Left ventricle myocardium inferior (tissue), 1 donor: ENCODE measurements around the gene FGF11. TPM values are rescaled to one million over a fixed set of nuclear protein-coding genes. Genes with fewer than 3 reads are reported as not detected.

ENCODE experiments used
- DNase-seq: peaks from one replicate; pipeline ENCODE4 v3.0.0-alpha.2; 2020
- H3K27ac ChIP-seq: fragments of 200-600 bp; replicated peaks from 2 replicates; pipeline ENCODE4 v1.8.0; 2021
- H3K27me3 ChIP-seq: fragments of 200-600 bp; 2 replicates; pipeline ENCODE4 v1.8.0; 2021; ENCODE audit warnings: low read depth
- H3K36me3 ChIP-seq: fragments of 200-600 bp; 2 replicates; pipeline ENCODE4 v1.8.0; 2021
- H3K4me1 ChIP-seq: fragments of 200-600 bp; 2 replicates; pipeline ENCODE4 v1.8.0; 2021
- H3K4me3 ChIP-seq: fragments of 200-600 bp; 2 replicates; pipeline ENCODE4 v1.8.0; 2021; ENCODE audit warnings: mild to moderate bottlenecking, moderate library complexity
- H3K9me3 ChIP-seq: fragments of 200-600 bp; replicated peaks from 2 replicates; pipeline ENCODE4 v1.8.0; 2021
- CTCF ChIP-seq: fragments of 200-600 bp; IDR thresholded peaks from 2 replicates; pipeline ENCODE4 v1.8.0; 2021; ENCODE audit warnings: antibody characterized with exemption, mild to moderate bottlenecking, borderline replicate concordance
- intact Hi-C: fragments of 100-400 bp; cut with micrococcal nuclease; formaldehyde crosslinking; loops from one replicate; pipeline ENCODE4 v1.11.0; 2022
- total RNA-seq: library from RNA; stranded (reverse); fragmentation: NEBNext Ultra II Directional; extraction: Animal tissue kit (Norgen Biotek cat#: 25700); gene quantifications from one replicate; pipeline ENCODE4 v1.2.1, GENCODE V29; 2021
- donor health status: DM: no; HTN: yes; CAD: no; lungs with severe emphysema.

Gene FGF11
- total RNA-seq, 1 donor from 2014 or later, result 6.5 TPM

DNA sequence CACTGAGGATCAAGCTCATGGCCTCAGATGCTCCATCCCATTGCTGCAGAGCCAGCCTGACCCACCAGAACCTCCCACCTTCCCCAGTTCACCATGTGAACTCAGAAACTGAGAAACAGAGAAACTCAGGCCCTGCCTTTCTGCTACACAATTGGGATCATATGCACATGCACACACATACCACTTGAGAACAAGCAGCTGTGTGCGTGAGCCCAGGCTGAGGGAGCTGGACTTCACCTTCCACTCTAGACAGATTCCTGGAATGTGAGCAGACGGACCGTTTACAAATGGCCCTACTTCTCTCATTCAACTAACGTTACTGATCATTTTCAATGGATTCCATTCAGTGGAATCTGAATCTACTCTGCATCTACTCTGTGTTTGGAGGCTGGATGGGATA is 15.6 kb upstream of the FGF11 start:
- no peaks in the 10 kb centered on the region for H3K27me3 ChIP-seq
- H3K9me3 ChIP-seq, result no peaks in the 10 kb centered on the region
- intact Hi-C loops, result no loop called here
- no peak overlapping the region for H3K27ac ChIP-seq
- no peaks in the 10 kb centered on the region for H3K4me1 ChIP-seq
- no peak for TF ChIP-seq CTCF
- H3K36me3 ChIP-seq, result no peaks in the 10 kb centered on the region
- no peak for DNase-seq
- no peak overlapping the region for H3K4me3 ChIP-seq

- DNase-seq, result no peak
- no peak within 1 kb of the TSS for H3K27ac ChIP-seq
- no peak within 1 kb of the TSS for H3K4me3 ChIP-seq
- H3K36me3 ChIP-seq, result no peaks in the 10 kb centered on the region
- no peaks in the 10 kb centered on the region for H3K27me3 ChIP-seq
- no peaks in the 10 kb centered on the region for H3K4me1 ChIP-seq
- no peaks in the 10 kb centered on the region for H3K9me3 ChIP-seq
- intact Hi-C loops, result no loop called here
- TF ChIP-seq CTCF, result no peak
These were observed 14.0 kb upstream of the FGF11 start, which contains the start of gene SPEM2 for GRCh38 chr17:7425316-7425715. Gene SPEM2, plus strand, starts transcription at chr17:7425616. Its CDS starts 73 bp downstream, at chr17:7425689.

- Histone ChIP-seq H3K27me3 (no peaks in the 10 kb centered on the region), H3K27ac (no peak overlapping the region), H3K9me3 (no peaks in the 10 kb centered on the region), H3K36me3 (no peaks in the 10 kb centered on the region), H3K4me3 (no peak overlapping the region), H3K4me1 (no peaks in the 10 kb centered on the region)
- no peak for DNase-seq
- intact Hi-C loops, result no loop called here
- TF ChIP-seq CTCF, result no peak
These were observed 13.6 kb upstream of the FGF11 start for GRCh38 chr17:7425756-7426155.

- Histone ChIP-seq H3K36me3 (no peaks in the 10 kb centered on the region), H3K27ac (no peak overlapping the region), H3K4me3 (no peak overlapping the region), H3K4me1 (no peaks in the 10 kb centered on the region), H3K9me3 (no peaks in the 10 kb centered on the region), H3K27me3 (no peaks in the 10 kb centered on the region)
- no peak for DNase-seq
- TF ChIP-seq CTCF, result no peak
- intact Hi-C loops, result no loop called here
These were observed 13.0 kb upstream of the FGF11 start for GRCh38 chr17:7426203-7426863.

DNA sequence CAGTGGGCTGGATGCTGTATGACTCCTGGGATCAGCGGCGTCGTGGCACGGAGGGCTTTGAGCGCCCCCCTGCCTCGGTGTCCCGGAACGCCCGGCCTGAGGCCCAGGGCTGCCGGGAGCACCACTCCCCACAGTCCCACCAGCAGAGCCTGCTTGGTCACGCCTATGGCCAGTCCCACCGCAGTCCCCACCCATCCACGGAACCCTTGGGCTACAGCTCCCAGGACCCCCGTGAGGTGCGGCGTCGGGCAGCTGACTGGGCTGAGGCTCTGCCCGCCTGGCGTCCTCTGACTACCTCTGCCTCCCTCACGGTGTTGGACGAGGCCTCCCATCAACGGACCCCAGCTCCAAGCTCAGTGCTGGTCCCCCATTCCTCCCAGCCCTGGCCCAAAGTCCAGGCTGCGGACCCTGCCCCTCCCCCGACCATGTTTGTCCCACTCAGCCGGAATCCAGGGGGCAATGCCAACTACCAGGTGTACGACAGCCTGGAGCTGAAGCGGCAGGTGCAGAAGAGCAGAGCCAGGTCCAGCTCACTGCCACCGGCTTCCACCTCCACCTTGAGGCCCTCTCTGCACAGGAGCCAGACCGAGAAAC is 12.3 kb upstream of the FGF11 start:
- Histone ChIP-seq H3K27me3 (no peaks in the 10 kb centered on the region), H3K9me3 (no peaks in the 10 kb centered on the region), H3K4me1 (no peaks in the 10 kb centered on the region), H3K27ac (no peak overlapping the region), H3K36me3 (no peaks in the 10 kb centered on the region), H3K4me3 (no peak overlapping the region)
- DNase-seq, result no peak
- intact Hi-C loops, result no loop called here
- no peak for TF ChIP-seq CTCF
